HCT116 (cell line): Measurements from ENCODE around the gene NEO1. TPM values are rescaled to one million over a fixed set of nuclear protein-coding genes. Genes with fewer than 3 reads are reported as not detected.

Experiments
- ATAC-seq: fragments of 200-7000 bp; cut with Tn5 transposase; 2 replicates; pipeline ENCODE4 v1.9.1; 2020; ENCODE audit warnings: mild to moderate bottlenecking, moderate library complexity
- BruUV-seq: library from RNA; stranded (reverse); fragments of 400-500 nt; replicated peaks from 2 replicates; lab custom pipeline; 2021; lab: Mats Ljungman, UMichigan
- CTCF ChIA-PET: fragments of 300-600 bp; sonication (Branson Sonifier 250); formaldehyde crosslinking; loops from one replicate; lab custom pipeline; 2021; ENCODE audit warnings: antibody characterized with exemption; lab: Charles Lee
- POLR2A ChIA-PET: fragments of 300-600, 350-600 bp; sonication (Branson Sonifier 250); formaldehyde crosslinking; loops from one replicate; lab custom pipeline; 2021; ENCODE audit warnings: antibody characterized with exemption; lab: Charles Lee
- RAD21 ChIA-PET, 2 experiments: fragments of 300-600 bp; sonication (Branson Sonifier 250); formaldehyde crosslinking; loops; one replicate each; lab custom pipeline; 2023; ENCODE audit warnings: low total read pairs in 2 of 2; ENCODE audit not compliant: uncharacterized antibody in 2 of 2, unreplicated experiment in 2 of 2, low non-redundant PET in 1 of 2; lab: Charles Lee
- DNase-seq: peaks from one replicate; pipeline ENCODE4 v3.0.0-alpha.2; 2010; ENCODE audit warnings: low read depth, low spot score
- H2AFZ ChIP-seq: fragments of 200-600 bp; shearing (Covaris generic), sonication (generic); 2 replicates; pipeline ENCODE4 v1.6.1; 2017; ENCODE audit warnings: low read depth, mixed run types, mixed read lengths, antibody characterized with exemption, low read length; ENCODE audit not compliant: poor library complexity, severe bottlenecking
- H3K27ac ChIP-seq: 2 replicates; pipeline ENCODE4 v1.5.1; 2012; ENCODE audit warnings: low read depth, low read length
- H3K27me3 ChIP-seq: fragments of 200-600 bp; sonication (generic); 2 replicates; pipeline ENCODE4 v1.6.1; 2016; ENCODE audit warnings: mixed run types, low read length, mixed read lengths; ENCODE audit not compliant: insufficient read depth
- H3K36me3 ChIP-seq, 2 experiments: fragments of 200-500 bp in 1 of 2; fragments of 200-600 bp in 1 of 2; sonication (Bioruptor generic) in 1 of 2; sonication (generic) in 1 of 2; 2 replicates each; pipeline versions ENCODE4 v1.5.1 to v1.6.1; 2014 to 2016; ENCODE audit warnings: low read length in 2 of 2, inconsistent platforms in 1 of 2, mixed read lengths in 1 of 2, mixed run types in 1 of 2; ENCODE audit not compliant: insufficient read depth in 2 of 2, control insufficient read depth in 1 of 2
- H3K4me1 ChIP-seq, 2 experiments: fragments of 200-600 bp in 1 of 2; sonication (generic) in 1 of 2; 2 replicates each; pipeline versions ENCODE4 v1.5.1 to v1.6.1; 2012 to 2017; ENCODE audit warnings: low read length in 2 of 2, inconsistent platforms in 1 of 2, mild to moderate bottlenecking in 1 of 2, mixed read lengths in 1 of 2, mixed run types in 1 of 2, moderate library complexity in 1 of 2; ENCODE audit not compliant: insufficient read depth in 2 of 2, control insufficient read depth in 1 of 2
- H3K4me2 ChIP-seq: fragments of 200-600 bp; sonication (generic); 2 replicates; pipeline ENCODE4 v1.6.1; 2017; ENCODE audit warnings: mixed run types, low read length, mixed read lengths
- H3K4me3 ChIP-seq, 2 experiments: fragments of 200-600 bp in 1 of 2; sonication (generic) in 1 of 2; replicated peaks in 1 of 2; 2 replicates each; pipeline ENCODE4 v1.5.1; 2011 to 2016; ENCODE audit warnings: low read length in 2 of 2, control low read depth in 1 of 2, low read depth in 1 of 2, mild to moderate bottlenecking in 1 of 2, mixed read lengths in 1 of 2, mixed run types in 1 of 2
- H3K79me2 ChIP-seq: fragments of 200-600 bp; sonication (generic); 2 replicates; pipeline ENCODE4 v1.6.1; 2017; ENCODE audit warnings: mild to moderate bottlenecking, mixed run types, low read length, moderate library complexity, mixed read lengths; ENCODE audit not compliant: insufficient read depth
- H3K9ac ChIP-seq: fragments of 200-600 bp; sonication (generic); 2 replicates; pipeline ENCODE4 v1.6.1; 2016; ENCODE audit warnings: low read length, mixed read lengths
- H3K9me2 ChIP-seq: fragments of 200-600 bp; sonication (generic), shearing (Covaris generic); 2 replicates; pipeline ENCODE4 v1.6.1; 2017; ENCODE audit warnings: mixed run types, mild to moderate bottlenecking, moderate library complexity; ENCODE audit not compliant: insufficient read depth
- H3K9me3 ChIP-seq, 2 experiments: fragments of 200-500 bp in 1 of 2; fragments of 200-600 bp in 1 of 2; sonication (Bioruptor generic) in 1 of 2; sonication (generic) in 1 of 2; 2 replicates each; pipeline ENCODE4 v1.6.1; 2014 to 2017; ENCODE audit warnings: low read length in 2 of 2, mixed read lengths in 2 of 2, inconsistent platforms in 1 of 2, low read depth in 1 of 2, mild to moderate bottlenecking in 1 of 2, mixed run types in 1 of 2, moderate library complexity in 1 of 2; ENCODE audit not compliant: control insufficient read depth in 1 of 2, insufficient read depth in 1 of 2
- H4K20me1 ChIP-seq: fragments of 200-600 bp; sonication (generic), shearing (Covaris generic); 2 replicates; pipeline ENCODE4 v1.6.1; 2017; ENCODE audit warnings: mixed run types, mild to moderate bottlenecking, moderate library complexity; ENCODE audit not compliant: insufficient read depth
- ELF1 ChIP-seq: IDR thresholded peaks from 2 replicates; pipeline ENCODE4 v1.6.1; 2012; ENCODE audit warnings: low read depth, borderline replicate concordance
- FOSL1 ChIP-seq: IDR thresholded peaks from 2 replicates; pipeline ENCODE4 v1.6.1; 2012; ENCODE audit warnings: low read depth
- JUND ChIP-seq: IDR thresholded peaks from 2 replicates; pipeline ENCODE4 v1.6.1; 2012
- RAD21 ChIP-seq: IDR thresholded peaks from 2 replicates; pipeline ENCODE4 v1.6.1; 2012; ENCODE audit warnings: low read depth, mild to moderate bottlenecking
- SIN3A ChIP-seq: IDR thresholded peaks from 2 replicates; pipeline ENCODE4 v1.6.1; 2012; ENCODE audit warnings: low read depth
- SP1 ChIP-seq: IDR thresholded peaks from 2 replicates; pipeline ENCODE4 v1.6.1; 2012; ENCODE audit warnings: low read depth
- SRF ChIP-seq: IDR thresholded peaks from 2 replicates; pipeline ENCODE4 v1.6.1; 2012; ENCODE audit warnings: low read depth
- ZFX ChIP-seq: fragments of 450-650 bp; IDR thresholded peaks from 2 replicates; pipeline ENCODE4 v1.6.1; 2017
- intact Hi-C: fragments of 100-400 bp; cut with micrococcal nuclease; formaldehyde crosslinking; loops from 2 replicates; pipeline ENCODE4 v1.10.0; 2022
- total RNA-seq: library from RNA; stranded (reverse); gene quantifications from one replicate; pipeline ENCODE4 v1.2.1, GENCODE V29; 2021; ENCODE audit not compliant: unreplicated experiment
- TF ChIP-seq, protein P1 (sequence below): IDR thresholded peaks from 2 replicates; pipeline ENCODE4 v1.6.1; 2012; ENCODE audit warnings: low read depth

NEO1 gene
- total RNA-seq, 1 experiment from 2014 or later: 30.0 TPM

- no peaks in the 10 kb centered on the region for H3K36me3 ChIP-seq
- DNase-seq (no peak), ATAC-seq (no peak)
- H3K4me1 ChIP-seq: peaks cover 0 to 7% of the 10 kb centered on the region in 2 experiments; a peak in 1 of 4 replicates
- no peak for TF ChIP-seq SP1
- TF ChIP-seq SIN3A: no peak
- TF ChIP-seq, protein P1, sequence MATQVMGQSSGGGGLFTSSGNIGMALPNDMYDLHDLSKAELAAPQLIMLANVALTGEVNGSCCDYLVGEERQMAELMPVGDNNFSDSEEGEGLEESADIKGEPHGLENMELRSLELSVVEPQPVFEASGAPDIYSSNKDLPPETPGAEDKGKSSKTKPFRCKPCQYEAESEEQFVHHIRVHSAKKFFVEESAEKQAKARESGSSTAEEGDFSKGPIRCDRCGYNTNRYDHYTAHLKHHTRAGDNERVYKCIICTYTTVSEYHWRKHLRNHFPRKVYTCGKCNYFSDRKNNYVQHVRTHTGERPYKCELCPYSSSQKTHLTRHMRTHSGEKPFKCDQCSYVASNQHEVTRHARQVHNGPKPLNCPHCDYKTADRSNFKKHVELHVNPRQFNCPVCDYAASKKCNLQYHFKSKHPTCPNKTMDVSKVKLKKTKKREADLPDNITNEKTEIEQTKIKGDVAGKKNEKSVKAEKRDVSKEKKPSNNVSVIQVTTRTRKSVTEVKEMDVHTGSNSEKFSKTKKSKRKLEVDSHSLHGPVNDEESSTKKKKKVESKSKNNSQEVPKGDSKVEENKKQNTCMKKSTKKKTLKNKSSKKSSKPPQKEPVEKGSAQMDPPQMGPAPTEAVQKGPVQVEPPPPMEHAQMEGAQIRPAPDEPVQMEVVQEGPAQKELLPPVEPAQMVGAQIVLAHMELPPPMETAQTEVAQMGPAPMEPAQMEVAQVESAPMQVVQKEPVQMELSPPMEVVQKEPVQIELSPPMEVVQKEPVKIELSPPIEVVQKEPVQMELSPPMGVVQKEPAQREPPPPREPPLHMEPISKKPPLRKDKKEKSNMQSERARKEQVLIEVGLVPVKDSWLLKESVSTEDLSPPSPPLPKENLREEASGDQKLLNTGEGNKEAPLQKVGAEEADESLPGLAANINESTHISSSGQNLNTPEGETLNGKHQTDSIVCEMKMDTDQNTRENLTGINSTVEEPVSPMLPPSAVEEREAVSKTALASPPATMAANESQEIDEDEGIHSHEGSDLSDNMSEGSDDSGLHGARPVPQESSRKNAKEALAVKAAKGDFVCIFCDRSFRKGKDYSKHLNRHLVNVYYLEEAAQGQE: no peak
- TF ChIP-seq ELF1: no peak
- no peak for TF ChIP-seq JUND
- TF ChIP-seq ZFX: no peak
- no peak for TF ChIP-seq RAD21
- no peak for TF ChIP-seq SRF
- TF ChIP-seq FOSL1: no peak
- POLR2A ChIA-PET: no interaction called here
- no peaks in the 10 kb centered on the region for H3K9me3 ChIP-seq
- CTCF ChIA-PET: no interaction called here
- no peaks in the 10 kb centered on the region for H3K9me2 ChIP-seq
- H3K27me3 ChIP-seq: no peaks in the 10 kb centered on the region
- BruUV-seq: no TSS peak
- RAD21 ChIA-PET: no interaction called here
- no peaks in the 10 kb centered on the region; the same call in 1 of the 2 replicates for H3K79me2 ChIP-seq
- no peak overlapping the region for H3K4me3 ChIP-seq
- intact Hi-C loops: no loop called here
- H3K4me2 ChIP-seq: no peak overlapping the region
- H2AFZ ChIP-seq: no peak overlapping the region
- no peak overlapping the region for H3K9ac ChIP-seq
- no peaks in the 10 kb centered on the region for H4K20me1 ChIP-seq
- no peak overlapping the region for H3K27ac ChIP-seq
Observed at GRCh38 chr15:73056460-73056859, 4.2 kb downstream of the NEO1 start.
